GM12891 (cell line): ENCODE measurements around the gene MARK1.

ENCODE experiments used
- PAX5 ChIP-seq: IDR thresholded peaks from 2 replicates; pipeline ENCODE4 v1.6.1; 2011; ENCODE audit warnings: low read length, moderate library complexity, mild to moderate bottlenecking; ENCODE audit not compliant: insufficient read depth, severe bottlenecking
- POLR2A ChIP-seq: IDR thresholded peaks from 2 replicates; pipeline ENCODE4 v1.6.1; 2011; ENCODE audit warnings: low read depth, low read length, control low read depth
- POLR2AphosphoS5 ChIP-seq: IDR thresholded peaks from 2 replicates; pipeline ENCODE4 v1.6.1; 2011; ENCODE audit warnings: low read depth, low read length, control low read depth
- SPI1 ChIP-seq: IDR thresholded peaks from 2 replicates; pipeline ENCODE4 v1.6.1; 2011; ENCODE audit warnings: low read depth, low read length, control low read depth
- TAF1 ChIP-seq: IDR thresholded peaks from 2 replicates; pipeline ENCODE4 v1.6.1; 2011; ENCODE audit warnings: low read depth, low read length, control low read depth

- TF ChIP-seq PAX5: no peak
- TF ChIP-seq TAF1: no peak
- TF ChIP-seq POLR2AphosphoS5: no peak
- TF ChIP-seq POLR2A: no peak
- no peak for TF ChIP-seq SPI1
Observed at GRCh38 chr1:220698607-220699016, 170.7 kb downstream of the MARK1 start.
